DOHH2 (cell line): ENCODE results near the gene FAM174B.

Experiments
- CTCF ChIP-seq: fragments of 200-600 bp; sonication (generic); IDR thresholded peaks from one replicate; pipeline ENCODE4 v1.5.1; 2014; ENCODE audit warnings: antibody characterized with exemption, mild to moderate bottlenecking, low read depth, low read length; ENCODE audit not compliant: poor library complexity, severe bottlenecking
- EZH2phosphoT487 ChIP-seq: fragments of 200-600 bp; sonication (generic); IDR thresholded peaks from 2 replicates; pipeline ENCODE4 v1.6.1; 2017; ENCODE audit warnings: borderline replicate concordance, mild to moderate bottlenecking, antibody characterized with exemption, low read length, moderate library complexity, mixed read lengths

- TF ChIP-seq CTCF (no peak), EZH2phosphoT487 (no peak)
These were observed 54.7 kb downstream of the FAM174B start for GRCh38 chr15:92600856-92601255.
